ENCODE results near the gene FOXS1.
A peak's percentile ranks its signal among the peaks of the same experiment; 100 is the strongest.

Gene FOXS1

DNA sequence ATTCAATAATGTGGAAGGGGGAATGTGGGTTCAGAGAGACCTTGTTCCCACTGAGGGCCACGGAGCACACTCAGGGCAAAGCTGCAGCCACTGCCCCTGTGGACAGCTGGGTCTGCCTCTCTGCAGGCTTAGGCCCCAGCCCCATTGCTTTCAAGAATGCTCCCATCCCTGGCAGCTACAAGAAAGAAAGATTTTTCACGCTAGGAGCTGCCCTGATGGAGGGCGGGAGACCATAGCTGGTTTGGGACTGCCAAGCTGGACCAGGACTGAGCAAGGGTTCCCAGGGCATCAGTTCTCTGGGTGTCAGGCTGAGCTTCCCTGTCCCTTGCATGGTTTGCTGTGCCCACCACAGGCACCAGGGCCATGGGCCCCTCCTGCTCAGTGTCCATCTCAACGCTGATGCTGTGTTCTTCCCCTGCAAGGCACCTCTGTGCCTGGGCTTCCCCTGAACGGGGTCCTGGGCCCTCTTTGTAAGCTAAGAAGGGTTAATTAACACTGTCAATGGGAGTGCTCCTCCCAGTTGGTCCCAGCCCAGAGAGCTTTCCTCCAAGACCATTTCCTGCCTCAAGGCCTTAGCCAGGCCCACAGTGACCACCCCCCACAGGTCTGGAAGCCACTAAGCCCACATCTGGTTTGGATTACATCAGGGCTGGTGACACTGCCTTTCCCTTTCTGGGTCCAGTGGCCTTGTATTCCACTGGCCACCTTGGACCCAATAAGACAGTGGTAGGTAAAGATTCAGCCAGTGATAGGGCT, 8.4 kb downstream of the FOXS1 start:
- Histone ChIP-seq H3K36me3 (ENCODE audit: insufficient read depth, low read length) (no peaks in the 10 kb centered on the region; the same call in 1 of the 2 replicates), H3K4me3 (ENCODE audit: low read length, poor library complexity, severe bottlenecking) (peak overlapping the region; percentile 62), H3K9me3 (ENCODE audit: insufficient read depth, low read depth, low read length) (no peaks in the 10 kb centered on the region), H3K9ac (ENCODE audit: low read depth, low read length, poor library complexity, severe bottlenecking) (peak overlapping the region; percentile 34), H3K27me3 (ENCODE audit: insufficient read depth, low read length, poor library complexity, severe bottlenecking) (no peaks in the 10 kb centered on the region), H3K4me1 (ENCODE audit: insufficient read depth, low read length, poor library complexity, severe bottlenecking) (peaks cover 61% of the 10 kb centered on the region), H3K79me2 (ENCODE audit: insufficient read depth, low read length) (no peaks in the 10 kb centered on the region), H3F3A (ENCODE audit: low read depth) (peaks cover 7% of the 10 kb centered on the region), H3K4me2 (ENCODE audit: low read depth, low read length, poor library complexity, severe bottlenecking) (peak overlapping the region; percentile 71), H4K20me1 (ENCODE audit: insufficient read depth, low read length, poor library complexity, severe bottlenecking) (no peaks in the 10 kb centered on the region), H2AFZ (ENCODE audit: low read length) (no peak overlapping the region), H3K9me2 (replicated peaks; ENCODE audit: low read depth, low read length) (no peaks in the 10 kb centered on the region)
- TF ChIP-seq EZH2phosphoT487 (IDR thresholded peaks at IDR 0.05; ENCODE audit: borderline replicate concordance), result no peak
- no peak for TF ChIP-seq CTCF (conservative IDR thresholded peaks at IDR 0.05; ENCODE audit: low read length)

- TF ChIP-seq EZH2phosphoT487 (IDR thresholded peaks at IDR 0.05; ENCODE audit: borderline replicate concordance), result no peak
- no peak for TF ChIP-seq CTCF (conservative IDR thresholded peaks at IDR 0.05; ENCODE audit: low read length)
- Histone ChIP-seq H3K9ac (ENCODE audit: low read depth, low read length, poor library complexity, severe bottlenecking) (peak overlapping the region; percentile 60), H2AFZ (ENCODE audit: low read length) (no peak overlapping the region), H3K4me3 (ENCODE audit: low read length, poor library complexity, severe bottlenecking) (peak overlapping the region; percentile 62), H3K36me3 (ENCODE audit: insufficient read depth, low read length) (peaks cover 7% of the 10 kb centered on the region; the same call in 1 of the 2 replicates), H3K79me2 (ENCODE audit: insufficient read depth, low read length) (peaks cover 1% of the 10 kb centered on the region; the same call in 1 of the 2 replicates), H3K4me2 (ENCODE audit: low read depth, low read length, poor library complexity, severe bottlenecking) (peak overlapping the region; percentile 71), H3K4me1 (ENCODE audit: insufficient read depth, low read length, poor library complexity, severe bottlenecking) (peaks cover 56% of the 10 kb centered on the region), H4K20me1 (ENCODE audit: insufficient read depth, low read length, poor library complexity, severe bottlenecking) (no peaks in the 10 kb centered on the region), H3K27me3 (ENCODE audit: insufficient read depth, low read length, poor library complexity, severe bottlenecking) (no peaks in the 10 kb centered on the region), H3K9me2 (replicated peaks; ENCODE audit: low read depth, low read length) (no peaks in the 10 kb centered on the region), H3K9me3 (ENCODE audit: insufficient read depth, low read depth, low read length) (no peaks in the 10 kb centered on the region), H3F3A (ENCODE audit: low read depth) (peaks cover 7% of the 10 kb centered on the region)
Observed at GRCh38 chr20:31835977-31836852, 9.2 kb downstream of the FOXS1 start.

- no peak overlapping the region for H2AFZ ChIP-seq (ENCODE audit: low read length)
- H4K20me1 ChIP-seq (ENCODE audit: insufficient read depth, low read length, poor library complexity, severe bottlenecking), result no peaks in the 10 kb centered on the region
- no peaks in the 10 kb centered on the region for H3K27me3 ChIP-seq (ENCODE audit: insufficient read depth, low read length, poor library complexity, severe bottlenecking)
- peaks cover 7% of the 10 kb centered on the region for H3F3A ChIP-seq (ENCODE audit: low read depth)
- no peak for TF ChIP-seq CTCF (conservative IDR thresholded peaks at IDR 0.05; ENCODE audit: low read length)
- no peak for TF ChIP-seq EZH2phosphoT487 (IDR thresholded peaks at IDR 0.05; ENCODE audit: borderline replicate concordance)
- no peaks in the 10 kb centered on the region for H3K9me2 ChIP-seq (replicated peaks; ENCODE audit: low read depth, low read length)
- no peaks in the 10 kb centered on the region for H3K9me3 ChIP-seq (ENCODE audit: insufficient read depth, low read depth, low read length)
- peaks cover 57% of the 10 kb centered on the region for H3K4me1 ChIP-seq (ENCODE audit: insufficient read depth, low read length, poor library complexity, severe bottlenecking)
- peak overlapping the region; percentile 60 for H3K9ac ChIP-seq (ENCODE audit: low read depth, low read length, poor library complexity, severe bottlenecking)
- H3K4me3 ChIP-seq (ENCODE audit: low read length, poor library complexity, severe bottlenecking), result peak overlapping the region; percentile 62
- H3K36me3 ChIP-seq (ENCODE audit: insufficient read depth, low read length), result peaks cover 7% of the 10 kb centered on the region; the same call in 1 of the 2 replicates
- H3K4me2 ChIP-seq (ENCODE audit: low read depth, low read length, poor library complexity, severe bottlenecking), result peak overlapping the region; percentile 71
- H3K79me2 ChIP-seq (ENCODE audit: insufficient read depth, low read length), result peaks cover 8% of the 10 kb centered on the region; the same call in 1 of the 2 replicates
Observed at GRCh38 chr20:31835554-31835953, 9.8 kb downstream of the FOXS1 start.
